Measurements from ENCODE around the gene MYCBP2.

DNA sequence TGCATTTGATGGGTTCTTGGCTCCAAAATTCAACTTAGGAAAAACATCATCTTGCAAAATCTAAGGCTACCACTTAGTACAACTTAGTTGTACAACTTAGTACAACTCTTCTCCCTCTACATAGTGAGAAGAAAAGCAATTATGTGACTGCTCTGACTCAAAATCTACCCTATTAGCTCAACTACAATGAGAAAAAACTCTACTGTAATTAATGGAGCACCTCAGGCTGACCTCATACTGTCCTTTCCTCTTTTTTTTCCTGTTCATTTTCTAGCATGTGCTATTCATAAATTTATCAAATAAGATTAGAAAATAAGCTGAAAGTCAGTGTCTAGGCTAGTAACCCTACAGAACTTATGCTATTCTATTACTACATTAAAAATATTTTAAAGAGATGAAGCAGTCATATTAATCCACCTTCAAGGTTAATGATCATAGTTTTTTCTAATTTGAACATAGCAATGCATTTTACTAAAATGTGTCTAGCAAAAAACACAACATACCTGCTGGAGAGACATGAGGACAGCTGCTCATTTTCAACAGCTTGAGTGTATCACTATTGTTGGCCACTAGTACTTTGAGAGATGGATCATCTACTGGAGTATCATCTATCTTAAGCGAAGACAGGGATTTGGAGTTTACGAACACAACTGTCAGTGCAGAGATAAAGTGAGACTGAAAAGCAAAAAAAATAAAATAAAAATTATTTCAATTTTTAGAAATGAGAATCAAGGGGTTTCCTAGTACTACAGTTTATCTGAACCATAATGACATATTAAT lies 311.8 kb downstream of the MYCBP2 start:
- TF ChIP-seq, protein P1, sequence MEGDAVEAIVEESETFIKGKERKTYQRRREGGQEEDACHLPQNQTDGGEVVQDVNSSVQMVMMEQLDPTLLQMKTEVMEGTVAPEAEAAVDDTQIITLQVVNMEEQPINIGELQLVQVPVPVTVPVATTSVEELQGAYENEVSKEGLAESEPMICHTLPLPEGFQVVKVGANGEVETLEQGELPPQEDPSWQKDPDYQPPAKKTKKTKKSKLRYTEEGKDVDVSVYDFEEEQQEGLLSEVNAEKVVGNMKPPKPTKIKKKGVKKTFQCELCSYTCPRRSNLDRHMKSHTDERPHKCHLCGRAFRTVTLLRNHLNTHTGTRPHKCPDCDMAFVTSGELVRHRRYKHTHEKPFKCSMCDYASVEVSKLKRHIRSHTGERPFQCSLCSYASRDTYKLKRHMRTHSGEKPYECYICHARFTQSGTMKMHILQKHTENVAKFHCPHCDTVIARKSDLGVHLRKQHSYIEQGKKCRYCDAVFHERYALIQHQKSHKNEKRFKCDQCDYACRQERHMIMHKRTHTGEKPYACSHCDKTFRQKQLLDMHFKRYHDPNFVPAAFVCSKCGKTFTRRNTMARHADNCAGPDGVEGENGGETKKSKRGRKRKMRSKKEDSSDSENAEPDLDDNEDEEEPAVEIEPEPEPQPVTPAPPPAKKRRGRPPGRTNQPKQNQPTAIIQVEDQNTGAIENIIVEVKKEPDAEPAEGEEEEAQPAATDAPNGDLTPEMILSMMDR (conservative IDR thresholded peaks at IDR 0.05): no peak
- no peak for TF ChIP-seq EZH2 (IDR thresholded peaks at IDR 0.05; ENCODE audit: low read depth)
